Neuronal stem cell (in vitro differentiated cells): ENCODE measurements around the gene IL10RB.

Source experiments
- DNase-seq: peaks from one replicate; pipeline ENCODE4 v3.0.0-alpha.2; 2013; ENCODE audit warnings: low spot score
- H2AFZ ChIP-seq: one replicate; pipeline ENCODE4 v1.6.1; 2013; ENCODE audit warnings: mild to moderate bottlenecking, low read length, inconsistent platforms
- H2AK5ac ChIP-seq: 2 replicates; pipeline ENCODE4 v1.6.1; 2013; ENCODE audit warnings: low read depth, mild to moderate bottlenecking, inconsistent platforms, low read length, moderate library complexity, mixed read lengths
- H2BK120ac ChIP-seq: 2 replicates; pipeline ENCODE4 v1.6.1; 2013; ENCODE audit warnings: low read depth, mild to moderate bottlenecking, inconsistent platforms, low read length, moderate library complexity, mixed read lengths
- H2BK12ac ChIP-seq: one replicate; pipeline ENCODE4 v1.6.1; 2013; ENCODE audit warnings: low read length, inconsistent platforms
- H2BK15ac ChIP-seq: 2 replicates; pipeline ENCODE4 v1.6.1; 2013; ENCODE audit warnings: mild to moderate bottlenecking, low read length, inconsistent platforms, mixed read lengths
- H2BK5ac ChIP-seq: one replicate; pipeline ENCODE4 v1.6.1; 2013; ENCODE audit warnings: inconsistent platforms, mild to moderate bottlenecking, low read length, moderate library complexity
- H3K14ac ChIP-seq: one replicate; pipeline ENCODE4 v1.6.1; 2013; ENCODE audit warnings: low read length, inconsistent platforms
- H3K18ac ChIP-seq: 2 replicates; pipeline ENCODE4 v1.6.1; 2013; ENCODE audit warnings: low read length, inconsistent platforms
- H3K23ac ChIP-seq: 2 replicates; pipeline ENCODE4 v1.6.1; 2013; ENCODE audit warnings: low read depth, mild to moderate bottlenecking, mixed read lengths, low read length, inconsistent platforms; ENCODE audit not compliant: poor library complexity
- H3K27ac ChIP-seq: replicated peaks from 3 replicates; pipeline ENCODE4 v1.5.1; 2013; ENCODE audit warnings: low read length, inconsistent platforms
- H3K27me3 ChIP-seq, 3 experiments: 2 replicates each; pipeline ENCODE4 v1.6.1; 2013; ENCODE audit warnings: low read length in 3 of 3, mild to moderate bottlenecking in 2 of 3, inconsistent platforms in 1 of 3, low read depth in 1 of 3, mixed read lengths in 1 of 3, moderate library complexity in 1 of 3; ENCODE audit not compliant: control insufficient read depth in 3 of 3, insufficient read depth in 3 of 3
- H3K36me3 ChIP-seq, 2 donors: replicated peaks in 1 of 2; 2 replicates each; pipeline ENCODE4 v1.6.1; 2013; ENCODE audit warnings: low read length in 2 of 2; ENCODE audit not compliant: control insufficient read depth in 2 of 2, insufficient read depth in 2 of 2
- H3K4ac ChIP-seq: 2 replicates; pipeline ENCODE4 v1.6.1; 2013; ENCODE audit warnings: inconsistent platforms, mild to moderate bottlenecking, low read length, moderate library complexity
- H3K4me1 ChIP-seq, 2 donors: 1 replicate in 1 of 2; 2 replicates in 1 of 2; pipeline ENCODE4 v1.6.1; 2013; ENCODE audit warnings: low read length in 2 of 2, low read depth in 1 of 2; ENCODE audit not compliant: control insufficient read depth in 2 of 2, insufficient read depth in 1 of 2
- H3K4me2 ChIP-seq: one replicate; pipeline ENCODE4 v1.6.1; 2013; ENCODE audit warnings: mild to moderate bottlenecking, low read length, inconsistent platforms; ENCODE audit not compliant: insufficient read depth, poor library complexity, severe bottlenecking
- H3K4me3 ChIP-seq, 2 donors: 2 replicates each; pipeline ENCODE4 v1.5.1; 2013; ENCODE audit warnings: low read length in 2 of 2, mild to moderate bottlenecking in 2 of 2, inconsistent platforms in 1 of 2, moderate library complexity in 1 of 2
- H3K79me1 ChIP-seq: one replicate; pipeline ENCODE4 v1.6.1; 2013; ENCODE audit warnings: low read depth, mild to moderate bottlenecking, inconsistent platforms, low read length, moderate library complexity
- H3K9ac ChIP-seq: one replicate; pipeline ENCODE4 v1.6.1; 2013; ENCODE audit warnings: mild to moderate bottlenecking, low read depth, low read length, inconsistent platforms; ENCODE audit not compliant: poor library complexity
- H3K9me3 ChIP-seq, 2 donors: replicated peaks in 1 of 2; 2 replicates each; pipeline versions ENCODE3 to v1.6.1; 2013; ENCODE audit warnings: low read length in 2 of 2, mild to moderate bottlenecking in 2 of 2, inconsistent platforms in 1 of 2, low read depth in 1 of 2, mixed read lengths in 1 of 2, moderate library complexity in 1 of 2; ENCODE audit not compliant: control insufficient read depth in 2 of 2, insufficient read depth in 1 of 2
- H4K8ac ChIP-seq: one replicate; pipeline ENCODE4 v1.6.1; 2013; ENCODE audit warnings: low read depth, mild to moderate bottlenecking, inconsistent platforms, low read length, moderate library complexity
- H4K91ac ChIP-seq: one replicate; pipeline ENCODE4 v1.6.1; 2013; ENCODE audit warnings: low read length, low read depth, mild to moderate bottlenecking, inconsistent platforms; ENCODE audit not compliant: poor library complexity
- WGBS, 2 donors: extraction: QIAGEN DNeasy Blood & Tissue Kit; methylation state at CpG; one replicate each; pipeline ENCODE4 v1.1.7; 2013; ENCODE audit warnings: missing lambda C conversion rate in 2 of 2, mixed read lengths in 1 of 2; ENCODE audit not compliant: insufficient read length in 2 of 2, insufficient replicate concordance in 1 of 2; ENCODE audit errors: extremely low coverage in 2 of 2; 5-methylcytosine and 5-hydroxymethylcytosine counted together

IL10RB gene

GRCh38 chr21:33332143-33332542 lies 66.0 kb downstream of the IL10RB start:
- Histone ChIP-seq H2BK15ac (no peak overlapping the region), H3K4me2 (no peak overlapping the region), H3K4me3 (no peak overlapping the region), H3K27ac (no peak overlapping the region), H4K8ac (no peak overlapping the region), H2BK5ac (no peak overlapping the region), H2BK120ac (no peak overlapping the region), H3K4ac (no peak overlapping the region), H3K79me1 (peaks cover 2% of the 10 kb centered on the region), H3K4me1 (no peaks in the 10 kb centered on the region), H2AFZ (no peak overlapping the region), H2AK5ac (no peak overlapping the region), H3K9me3 (peaks cover 28 to 57% of the 10 kb centered on the region in 2 donors), H2BK12ac (no peak overlapping the region), H3K36me3 (peaks cover 15 to 42% of the 10 kb centered on the region in 2 donors), H3K9ac (no peak overlapping the region), H3K23ac (no peak overlapping the region), H3K18ac (no peak overlapping the region), H3K14ac (no peak overlapping the region), H3K27me3 (no peaks in the 10 kb centered on the region), H4K91ac (no peak overlapping the region)
- no CpG with 5 or more reads among the region's 1 CpG for WGBS, 2 donors
- no peak for DNase-seq

GRCh38 chr21:33334191-33334590 lies 68.0 kb downstream of the IL10RB start:
- H2AK5ac ChIP-seq, result no peak overlapping the region
- H3K4me2 ChIP-seq, result no peak overlapping the region
- no peak for DNase-seq
- no peak overlapping the region for H3K23ac ChIP-seq
- H3K4me3 ChIP-seq, result no peak overlapping the region
- no CpG with 5 or more reads among the region's 4 CpGs for WGBS, 2 donors
- H3K14ac ChIP-seq, result no peak overlapping the region
- H3K18ac ChIP-seq, result no peak overlapping the region
- no peak overlapping the region for H2AFZ ChIP-seq
- no peak overlapping the region for H3K4ac ChIP-seq
- H2BK12ac ChIP-seq, result no peak overlapping the region
- H2BK15ac ChIP-seq, result no peak overlapping the region
- no peak overlapping the region for H3K9ac ChIP-seq
- H3K36me3 ChIP-seq, result peaks cover 15 to 49% of the 10 kb centered on the region in 2 donors
- H2BK120ac ChIP-seq, result no peak overlapping the region
- no peak overlapping the region for H4K8ac ChIP-seq
- H2BK5ac ChIP-seq, result no peak overlapping the region
- H3K27ac ChIP-seq, result no peak overlapping the region
- H3K4me1 ChIP-seq, result no peaks in the 10 kb centered on the region
- H3K9me3 ChIP-seq, result peaks cover 26 to 50% of the 10 kb centered on the region in 2 donors
- no peak overlapping the region for H4K91ac ChIP-seq
- peaks cover 2% of the 10 kb centered on the region for H3K79me1 ChIP-seq
- H3K27me3 ChIP-seq, result no peaks in the 10 kb centered on the region

DNA sequence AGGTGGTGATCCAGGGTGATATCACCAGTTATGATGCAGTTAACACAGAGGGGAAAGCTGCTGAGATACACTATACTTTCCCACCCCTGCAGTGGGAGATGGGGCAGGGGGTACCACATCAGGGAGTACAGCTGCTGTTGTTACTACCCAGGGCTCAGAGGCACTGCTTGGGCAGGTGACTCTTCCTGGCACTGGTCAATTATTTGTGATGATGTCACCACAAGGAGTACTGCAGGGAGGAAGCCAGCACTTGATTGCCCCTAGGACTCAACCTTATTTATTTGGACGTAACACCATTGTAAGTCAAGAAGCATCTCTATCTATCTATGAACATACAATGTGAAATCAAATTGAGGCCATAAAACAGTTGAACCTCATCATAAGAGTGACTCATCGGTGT lies 68.7 kb downstream of the IL10RB start:
- H2AK5ac ChIP-seq, result no peak overlapping the region
- no peak overlapping the region for H4K91ac ChIP-seq
- peaks cover 2% of the 10 kb centered on the region for H3K79me1 ChIP-seq
- H3K14ac ChIP-seq, result no peak overlapping the region
- peak overlapping the region in 1 of 2 donors; percentile 59 for H3K4me3 ChIP-seq
- peaks cover 26 to 50% of the 10 kb centered on the region in 2 donors for H3K9me3 ChIP-seq
- peak overlapping the region; percentile 44 for H3K9ac ChIP-seq
- DNase-seq, result no peak
- H4K8ac ChIP-seq, result no peak overlapping the region
- H3K23ac ChIP-seq, result no peak overlapping the region
- H2BK12ac ChIP-seq, result no peak overlapping the region
- no peaks in the 10 kb centered on the region for H3K4me1 ChIP-seq
- H3K18ac ChIP-seq, result no peak overlapping the region
- no peak overlapping the region for H2AFZ ChIP-seq
- no peak overlapping the region for H2BK5ac ChIP-seq
- no peak overlapping the region for H3K4me2 ChIP-seq
- no peak overlapping the region for H2BK120ac ChIP-seq
- no peaks in the 10 kb centered on the region for H3K27me3 ChIP-seq
- no peak overlapping the region for H2BK15ac ChIP-seq
- WGBS, 2 donors, result no CpG with 5 or more reads among the region's 2 CpGs
- H3K27ac ChIP-seq, result no peak overlapping the region
- H3K36me3 ChIP-seq, result peaks cover 15 to 48% of the 10 kb centered on the region in 2 donors
- H3K4ac ChIP-seq, result no peak overlapping the region

DNA sequence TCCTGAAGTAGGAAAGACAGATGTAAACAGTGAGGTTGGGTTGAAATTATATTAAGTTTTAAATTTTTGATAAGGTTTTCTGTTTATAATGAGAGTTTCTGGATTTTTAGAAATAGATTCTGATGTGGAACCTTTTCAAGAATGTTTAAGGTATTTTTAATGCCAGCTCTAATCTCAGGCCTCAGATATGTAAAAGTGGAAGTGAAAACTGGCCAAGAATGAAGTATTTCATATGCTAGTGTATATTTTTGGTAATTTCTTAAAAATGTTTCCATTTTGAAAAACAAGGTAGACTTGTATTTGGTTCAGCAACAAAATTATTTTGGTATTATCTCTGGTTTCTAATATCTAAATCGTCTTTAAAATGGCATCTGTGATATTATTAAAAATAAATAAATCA lies 73.0 kb downstream of the IL10RB start:
- Histone ChIP-seq H3K9me3 (peaks cover 7 to 17% of the 10 kb centered on the region in 2 donors), H4K8ac (no peak overlapping the region), H2BK5ac (no peak overlapping the region), H4K91ac (no peak overlapping the region), H2BK15ac (no peak overlapping the region), H3K18ac (no peak overlapping the region), H2BK120ac (no peak overlapping the region), H3K79me1 (no peaks in the 10 kb centered on the region), H3K36me3 (peaks cover 4 to 67% of the 10 kb centered on the region in 2 donors), H3K23ac (no peak overlapping the region), H2AK5ac (no peak overlapping the region), H3K4me3 (no peak overlapping the region), H2AFZ (no peak overlapping the region), H3K4me2 (no peak overlapping the region), H3K14ac (no peak overlapping the region), H2BK12ac (no peak overlapping the region), H3K27ac (no peak overlapping the region), H3K9ac (no peak overlapping the region), H3K27me3 (no peaks in the 10 kb centered on the region), H3K4me1 (no peaks in the 10 kb centered on the region), H3K4ac (no peak overlapping the region)
- DNase-seq, result no peak
- no CpG with 5 or more reads among the region's 1 CpG for WGBS, 2 donors
